GM18517 (cell line): Measurements from ENCODE around the gene CLNK.
"Not testable (repeated sequence)": the region's sequence is repeated elsewhere in the genome, so short reads cannot be mapped to it uniquely, and the experiment has no call there.

Source experiments
- ATAC-seq: cut with Tn5 transposase; IDR thresholded peaks from one replicate; pipeline ENCODE4 v1.9.1; 2021; ENCODE audit warnings: mild to moderate bottlenecking, moderate library complexity; ENCODE audit not compliant: unreplicated experiment

CLNK gene

DNA sequence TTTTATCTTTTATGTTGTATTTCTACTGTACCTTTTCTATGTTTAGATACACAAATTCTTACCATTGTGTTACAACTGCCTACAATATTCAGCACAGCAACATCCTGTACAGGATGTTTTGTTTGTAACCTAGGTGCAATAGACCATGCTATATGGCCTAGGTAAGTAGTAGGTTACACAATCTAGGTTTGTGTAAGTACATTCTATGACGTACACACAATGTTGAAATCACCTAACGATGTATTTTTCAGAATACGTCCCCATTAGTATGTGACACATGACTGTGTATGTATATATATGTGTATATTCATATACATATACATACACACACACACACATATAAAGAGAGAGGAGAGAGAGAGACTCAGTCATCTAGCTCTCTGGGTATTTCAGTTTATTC lies 103.5 kb downstream of the CLNK start:
- no peak for ATAC-seq

- no peak for ATAC-seq
Measured at GRCh38 chr4:10579648-10580047, 104.9 kb downstream of the CLNK start.

DNA sequence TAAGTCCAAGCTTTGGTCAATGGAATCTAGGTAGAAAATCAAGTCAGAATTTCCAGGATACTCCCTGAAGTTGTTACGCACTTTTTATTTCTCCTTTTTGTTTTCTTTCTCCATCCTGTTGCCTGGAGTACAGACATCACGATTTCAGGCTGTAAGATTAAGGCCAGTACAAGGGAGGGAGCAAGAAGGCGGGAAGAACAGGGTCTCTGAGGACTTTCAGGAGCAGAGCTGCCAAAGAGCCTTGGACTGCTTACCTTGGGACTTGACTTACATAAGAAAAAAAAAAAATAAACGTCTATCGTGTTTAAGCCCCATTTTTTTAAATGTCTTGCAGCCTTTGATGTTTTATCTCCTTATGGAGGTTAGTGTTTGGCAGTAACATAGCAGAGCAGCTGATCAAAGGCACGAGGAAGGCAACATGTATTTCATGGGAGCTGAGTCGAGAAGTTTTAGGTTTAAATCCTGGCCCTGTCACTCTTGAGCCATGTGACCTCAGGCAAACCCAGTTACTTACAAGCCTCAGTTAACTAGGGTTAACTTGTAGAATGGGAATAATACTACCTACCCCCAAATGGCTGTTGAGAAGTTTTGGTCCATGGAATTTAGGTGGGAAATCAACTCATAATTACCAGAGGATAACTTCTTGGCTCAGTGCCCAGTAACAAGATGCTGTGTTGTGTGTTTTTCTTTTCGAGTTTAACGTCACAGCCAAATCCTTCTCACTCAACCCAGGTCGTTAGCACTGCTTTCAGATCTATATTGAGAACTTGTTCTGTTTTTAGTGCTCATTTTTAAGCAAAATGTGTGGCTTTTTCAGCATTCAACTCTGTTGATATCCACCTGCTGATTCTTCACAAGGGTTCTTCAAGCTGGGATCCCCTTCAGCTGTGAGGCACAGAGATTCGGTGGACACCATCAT lies 106.8 kb downstream of the CLNK start:
- ATAC-seq: no peak

GRCh38 chr4:10577018-10577417 lies 107.5 kb downstream of the CLNK start:
- ATAC-seq: no peak

- ATAC-seq: no peak
Measured at GRCh38 chr4:10576236-10576635, 108.3 kb downstream of the CLNK start.

DNA sequence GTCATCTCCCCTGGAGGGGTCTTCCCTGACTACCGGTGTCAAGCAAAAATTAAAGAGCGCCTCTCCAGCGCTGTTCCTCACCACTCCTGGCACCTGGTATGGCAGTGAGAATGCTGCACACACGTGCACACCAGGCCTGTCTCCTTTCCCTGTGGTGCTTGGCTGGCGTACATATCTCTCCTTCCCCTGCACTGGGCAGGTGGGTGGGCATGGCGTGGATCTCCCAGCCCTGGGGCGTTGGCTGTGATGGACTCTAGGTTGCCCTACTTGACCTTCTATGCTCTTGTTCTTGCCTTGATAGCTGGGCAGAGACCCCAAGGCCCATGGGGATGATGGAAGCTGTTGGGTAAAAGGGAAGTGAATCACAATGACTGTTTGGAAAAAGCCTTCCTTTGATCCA lies 109.2 kb downstream of the CLNK start:
- no peak for ATAC-seq

DNA sequence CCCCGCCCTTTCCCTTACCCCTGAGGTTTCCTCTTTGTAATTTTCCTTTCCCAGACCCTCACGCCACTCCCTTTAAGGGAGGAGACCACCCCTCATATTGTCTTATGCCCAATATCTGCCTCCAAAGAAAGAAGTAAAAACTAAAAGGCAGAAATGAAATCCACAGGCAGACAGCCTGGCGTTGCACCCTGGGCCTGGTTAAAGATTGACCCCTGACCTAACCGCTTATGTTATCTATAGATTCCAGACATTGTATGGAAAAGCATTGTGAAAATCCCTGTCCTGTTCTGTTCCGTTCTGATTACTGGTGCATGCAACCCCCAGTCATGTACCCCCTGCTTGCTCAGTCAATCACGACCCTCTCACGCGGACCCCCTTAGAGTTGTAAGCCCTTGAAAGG lies 110.0 kb downstream of the CLNK start:
- ATAC-seq: not testable (repeated sequence)

DNA sequence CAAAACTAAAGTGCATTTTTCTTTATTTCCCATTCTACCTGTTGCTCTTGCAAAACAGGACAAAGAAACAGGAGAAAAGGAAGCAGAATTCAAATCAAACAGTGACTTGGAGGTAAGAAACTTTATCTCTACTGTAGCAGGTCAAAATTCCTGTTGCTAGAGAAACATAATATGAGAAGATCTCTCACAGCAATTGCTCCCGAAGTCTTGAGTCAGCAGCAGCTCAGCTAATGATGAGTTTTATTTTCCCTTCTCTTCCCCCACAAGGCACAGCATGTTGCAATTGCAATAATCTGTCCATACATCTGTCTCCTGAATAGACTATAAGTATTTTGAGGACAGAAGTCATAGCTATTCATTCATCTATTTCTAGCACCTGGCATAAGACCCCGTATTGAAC lies 112.7 kb downstream of the CLNK start:
- ATAC-seq: no peak

DNA sequence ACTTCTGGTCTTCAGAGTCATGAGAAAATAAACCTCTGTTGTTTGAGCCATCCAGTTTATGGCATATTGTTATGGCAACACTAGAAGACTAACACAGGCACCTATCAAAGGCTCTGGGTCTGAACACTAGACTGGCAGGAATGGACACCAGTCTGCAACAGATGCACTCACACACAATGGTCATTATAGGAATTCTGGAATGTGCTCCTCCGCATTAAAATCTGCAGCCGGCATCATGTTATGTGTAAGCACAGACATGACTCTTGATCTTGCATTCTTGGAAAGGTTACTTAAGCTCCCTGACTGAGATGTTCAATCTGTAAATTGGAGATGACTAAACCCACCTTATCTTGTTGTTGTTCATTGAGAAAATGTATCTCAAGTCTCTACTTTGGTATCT lies 115.1 kb downstream of the CLNK start:
- ATAC-seq: no peak

DNA sequence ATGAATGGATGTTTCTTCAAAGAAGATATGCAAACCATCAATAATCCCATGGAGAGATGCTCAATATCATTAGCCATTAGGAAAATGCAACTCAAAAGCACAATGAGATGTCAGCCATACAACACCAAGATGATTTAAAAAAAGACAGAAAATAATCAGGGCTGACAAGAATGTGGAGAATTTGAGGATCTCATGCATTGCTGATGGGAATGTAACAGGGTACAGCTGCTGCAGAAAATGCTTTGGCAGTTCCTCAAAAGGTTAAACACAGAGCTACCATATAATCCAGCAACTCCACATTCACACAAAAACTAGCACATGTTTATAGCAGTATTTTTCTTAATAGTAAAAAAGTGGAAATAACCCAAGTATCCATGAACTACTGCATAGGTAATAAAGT lies 116.8 kb downstream of the CLNK start:
- ATAC-seq: no peak

GRCh38 chr4:10565166-10565780 lies 119.3 kb downstream of the CLNK start:
- no peak for ATAC-seq

- no peak for ATAC-seq
Measured at GRCh38 chr4:10554694-10555093, 129.9 kb downstream of the CLNK start.

DNA sequence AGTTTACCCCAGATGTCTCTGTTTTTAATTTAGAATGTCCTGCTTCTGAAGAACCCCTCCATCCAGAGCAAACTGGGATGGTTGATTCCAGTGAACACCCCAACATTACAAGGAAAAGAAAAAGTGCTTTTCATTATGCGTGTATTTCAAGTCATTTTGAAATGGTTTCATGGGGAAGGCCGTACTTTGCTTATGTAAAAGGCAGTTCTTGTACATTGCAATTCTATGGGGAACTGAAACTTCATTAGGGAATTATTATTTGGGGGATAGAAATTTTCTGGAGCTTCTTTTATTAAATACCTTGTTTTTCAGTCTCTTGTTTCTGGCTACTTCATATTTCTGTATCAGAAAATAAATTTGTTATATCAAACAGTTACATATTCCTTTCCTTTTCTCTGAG lies 130.4 kb downstream of the CLNK start:
- no peak for ATAC-seq

DNA sequence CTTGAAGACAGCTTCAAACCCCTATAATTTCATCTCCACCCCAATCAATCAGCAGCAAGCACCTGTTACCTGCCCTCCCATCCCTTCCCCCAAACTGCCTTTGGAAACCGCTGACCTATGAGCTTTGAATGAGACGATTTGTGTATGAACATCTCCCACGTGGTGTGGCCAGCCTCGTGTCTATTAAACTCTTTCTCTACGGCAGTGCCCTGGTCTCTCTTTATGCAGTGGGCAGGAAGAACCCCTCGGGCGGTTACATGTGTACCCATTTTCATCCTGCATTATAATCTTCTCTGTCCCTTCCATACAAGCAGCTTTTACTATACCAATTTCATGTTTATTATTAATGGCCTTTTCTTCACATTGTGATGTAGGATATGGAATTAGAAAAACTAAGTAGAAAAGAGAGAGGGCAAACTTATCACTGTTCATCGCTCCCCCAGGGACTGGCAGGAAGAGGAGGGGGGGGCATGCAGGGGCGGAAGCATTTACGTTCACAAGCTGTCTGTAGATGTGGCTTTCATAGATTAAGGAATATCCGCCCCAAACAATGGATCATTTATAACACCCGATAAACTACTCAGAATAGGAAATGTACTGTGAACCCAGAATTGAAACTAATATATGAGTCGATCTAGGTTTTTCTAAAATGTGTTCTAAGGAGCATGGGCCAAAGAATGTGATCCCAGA lies 131.8 kb downstream of the CLNK start:
- ATAC-seq: no peak

DNA sequence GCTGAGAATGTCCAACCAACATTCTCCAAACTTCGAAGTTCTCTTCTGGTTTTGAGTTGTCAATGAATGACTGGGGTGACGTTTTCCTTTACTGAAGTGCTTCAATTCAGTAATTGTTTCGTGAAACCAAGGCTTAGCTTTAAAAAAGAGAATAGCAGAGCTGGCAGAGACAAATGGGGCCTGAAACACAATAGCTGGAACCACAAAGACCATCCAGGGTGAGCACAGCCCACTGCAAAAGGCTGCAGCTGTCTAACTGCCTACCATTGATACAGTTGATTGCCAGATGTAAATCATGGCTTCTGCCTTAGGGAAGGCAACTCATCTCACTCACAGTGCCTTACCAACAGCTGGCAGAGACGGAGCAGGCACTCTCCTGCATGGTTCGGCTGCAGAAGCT lies 148.7 kb downstream of the CLNK start:
- ATAC-seq: no peak

- ATAC-seq: no peak
Measured at GRCh38 chr4:10534820-10535219, 149.7 kb downstream of the CLNK start.

GRCh38 chr4:10532155-10532554 lies 152.4 kb downstream of the CLNK start:
- ATAC-seq: no peak

DNA sequence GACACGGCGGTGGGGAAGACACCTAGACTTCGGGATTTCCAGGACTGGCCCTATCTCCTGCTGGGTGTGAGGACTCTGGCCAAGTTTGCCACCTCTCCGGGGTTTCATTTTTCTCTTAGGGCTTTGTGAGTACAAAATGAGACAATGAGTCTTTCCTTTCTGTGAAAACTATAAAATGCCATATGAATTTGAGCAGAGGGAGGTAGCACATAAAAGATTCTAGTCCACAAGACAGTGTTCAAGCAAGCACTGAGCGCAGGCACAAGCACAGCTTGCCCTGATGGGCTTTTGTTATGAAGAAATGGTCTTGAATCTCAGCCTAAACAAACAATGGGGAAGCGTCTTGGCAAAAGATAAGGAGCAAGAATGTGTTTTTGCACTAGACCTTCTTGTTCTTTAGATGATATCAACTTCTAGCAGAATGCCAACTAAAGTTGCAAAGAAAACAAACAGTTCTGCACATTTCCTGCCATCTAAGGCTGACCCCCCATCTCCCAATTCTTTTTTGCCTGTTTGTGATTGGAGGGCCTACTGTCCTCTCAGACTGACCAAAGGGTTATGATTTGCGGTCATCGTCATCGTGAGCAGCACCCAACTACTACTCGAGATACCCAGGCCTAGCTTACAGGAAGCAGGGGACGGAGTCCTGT lies 154.3 kb downstream of the CLNK start:
- ATAC-seq: no peak

DNA sequence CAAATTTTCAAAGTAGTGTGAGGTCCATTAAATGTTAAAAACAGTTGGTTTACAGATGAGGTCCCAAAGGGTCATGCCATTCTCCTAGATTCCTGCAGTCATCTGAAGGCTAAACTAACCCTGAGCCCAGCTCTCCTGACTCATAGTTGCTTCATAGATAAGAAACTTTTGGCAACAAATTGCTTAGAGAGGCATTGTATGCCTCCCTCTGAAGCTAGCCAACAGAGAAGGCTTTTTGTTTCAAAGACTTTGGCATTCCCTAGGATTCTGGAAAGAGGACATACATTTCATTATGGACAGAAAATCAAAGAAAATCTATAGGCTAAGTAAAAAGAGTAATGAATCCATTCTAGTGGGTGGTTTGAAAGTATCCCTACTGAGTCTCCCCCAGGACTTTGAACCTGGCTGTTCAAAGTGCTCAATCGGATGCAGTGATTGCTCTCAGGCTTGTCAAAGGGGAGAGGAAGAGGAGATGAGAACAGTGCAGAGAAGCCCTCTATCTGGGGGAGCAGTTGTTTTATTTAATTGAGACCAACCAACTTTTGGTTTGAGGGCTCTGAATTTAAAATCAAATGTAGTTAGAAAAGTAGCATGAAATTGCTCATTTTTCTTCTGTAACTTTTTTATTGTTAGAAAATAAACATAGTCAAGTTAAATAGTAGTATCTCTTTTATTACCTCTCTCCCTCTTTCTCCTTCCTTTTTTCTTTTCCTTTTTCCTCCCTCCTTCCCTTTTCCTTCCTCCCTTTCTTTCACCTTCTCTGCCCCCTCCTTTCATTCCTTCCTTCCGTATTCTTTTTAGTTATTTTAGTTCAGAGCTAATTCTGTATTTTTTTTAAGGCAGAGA lies 155.1 kb downstream of the CLNK start:
- no peak for ATAC-seq

GRCh38 chr4:10527438-10527837 lies 157.1 kb downstream of the CLNK start:
- no peak for ATAC-seq
